Ovary (tissue), 3 donors: ENCODE data around the gene TXNRD3.

ENCODE experiments used
- CTCF ChIP-seq, 3 donors: fragments of 450-650 bp in 2 of 3; fragments of 200-600 bp in 1 of 3; IDR thresholded peaks; one replicate each; pipeline versions ENCODE4 v1.5.1 to v1.8.0; 2016 to 2022; ENCODE audit warnings: antibody characterized with exemption in 3 of 3, mild to moderate bottlenecking in 1 of 3
- POLR2A ChIP-seq: fragments of 450-650 bp; IDR thresholded peaks from one replicate; pipeline ENCODE4 v1.6.1; 2017; ENCODE audit warnings: antibody characterized with exemption, mild to moderate bottlenecking, moderate library complexity
- donor health status: DM: no; HTN: no; CAD: no.

- TF ChIP-seq POLR2A (no peak), CTCF (IDR thresholded peaks at IDR 0.05) (no peak)
Measured at GRCh38 chr3:126606001-126606400, 48.9 kb downstream of the TXNRD3 start.
